Stomach smooth muscle (tissue), 2 donors: ENCODE measurements around the gene GEMIN2.
"Not testable (repeated sequence)": the region's sequence is repeated elsewhere in the genome, so short reads cannot be mapped to it uniquely, and the experiment has no call there.

Experiments used
- H3K27ac ChIP-seq: one replicate; pipeline ENCODE4 v1.7.0; 2013; ENCODE audit warnings: mild to moderate bottlenecking, low read length, inconsistent platforms
- H3K27me3 ChIP-seq, 2 donors: one replicate each; pipeline ENCODE4 v1.7.0; 2013; ENCODE audit warnings: low read length in 2 of 2; ENCODE audit not compliant: insufficient read depth in 2 of 2, control insufficient read depth in 1 of 2
- H3K36me3 ChIP-seq, 2 donors: one replicate each; pipeline ENCODE4 v1.7.0; 2013; ENCODE audit warnings: low read length in 2 of 2; ENCODE audit not compliant: control insufficient read depth in 2 of 2, insufficient read depth in 2 of 2
- H3K4me1 ChIP-seq: one replicate; pipeline ENCODE4 v1.7.0; 2013; ENCODE audit warnings: low read length; ENCODE audit not compliant: control insufficient read depth, insufficient read depth
- H3K4me3 ChIP-seq, 2 donors: one replicate each; pipeline ENCODE4 v1.7.0; 2013; ENCODE audit warnings: low read length in 2 of 2
- H3K9ac ChIP-seq, 2 donors: one replicate each; pipeline ENCODE4 v1.7.0; 2013; ENCODE audit warnings: low read length in 2 of 2, mild to moderate bottlenecking in 1 of 2
- H3K9me3 ChIP-seq, 2 donors: one replicate each; pipeline ENCODE4 v1.7.0; 2013; ENCODE audit warnings: low read length in 2 of 2; ENCODE audit not compliant: control insufficient read depth in 2 of 2
- donor health status: healthy.
- donor health status: Pancreatic carcinoma.

The GEMIN2 gene

GRCh38 chr14:39122330-39123138 is 8.4 kb downstream of the GEMIN2 start:
- H3K36me3 ChIP-seq = peaks cover 21 to 24% of the 10 kb centered on the region in 2 donors
- no peaks in the 10 kb centered on the region for H3K4me1 ChIP-seq
- no peak overlapping the region for H3K9ac ChIP-seq
- H3K4me3 ChIP-seq = no peak overlapping the region
- H3K27me3 ChIP-seq = no peaks in the 10 kb centered on the region
- H3K9me3 ChIP-seq = no peaks in the 10 kb centered on the region
- H3K27ac ChIP-seq = no peak overlapping the region

- not testable (repeated sequence) for H3K27ac ChIP-seq, H3K9ac ChIP-seq, H3K27me3 ChIP-seq, H3K4me3 ChIP-seq, H3K4me1 ChIP-seq, H3K9me3 ChIP-seq
- peaks cover 10 to 20% of the 10 kb centered on the region in 2 donors for H3K36me3 ChIP-seq
These were observed 23.7 kb downstream of the GEMIN2 start for GRCh38 chr14:39137835-39138234.

GRCh38 chr14:39138440-39138839 is 24.3 kb downstream of the GEMIN2 start:
- H3K9ac ChIP-seq = no peak overlapping the region
- H3K9me3 ChIP-seq = no peaks in the 10 kb centered on the region
- peaks cover 10 to 20% of the 10 kb centered on the region in 2 donors for H3K36me3 ChIP-seq
- H3K4me1 ChIP-seq = no peaks in the 10 kb centered on the region
- no peak overlapping the region for H3K27ac ChIP-seq
- H3K27me3 ChIP-seq = no peaks in the 10 kb centered on the region
- H3K4me3 ChIP-seq = no peak overlapping the region

GRCh38 chr14:39140170-39140569 is 26.0 kb downstream of the GEMIN2 start:
- H3K9ac ChIP-seq = no peak overlapping the region
- H3K27ac ChIP-seq = no peak overlapping the region
- no peaks in the 10 kb centered on the region for H3K27me3 ChIP-seq
- no peak overlapping the region for H3K4me3 ChIP-seq
- peaks cover 8 to 10% of the 10 kb centered on the region in 2 donors for H3K36me3 ChIP-seq
- no peaks in the 10 kb centered on the region for H3K9me3 ChIP-seq
- H3K4me1 ChIP-seq = no peaks in the 10 kb centered on the region

GRCh38 chr14:39141623-39142022 is 27.5 kb downstream of the GEMIN2 start:
- not testable (repeated sequence) for H3K27me3 ChIP-seq

GRCh38 chr14:39143226-39143625 is 29.1 kb downstream of the GEMIN2 start:
- H3K27me3 ChIP-seq, H3K9me3 ChIP-seq, H3K4me1 ChIP-seq, H3K9ac ChIP-seq, H3K4me3 ChIP-seq, H3K27ac ChIP-seq: not testable (repeated sequence)
- H3K36me3 ChIP-seq = peaks cover 5 to 10% of the 10 kb centered on the region in 2 donors

More at GRCh38 chr14:39141623-39142022, 27.5 kb downstream of the GEMIN2 start:
- not testable (repeated sequence) for H3K27ac ChIP-seq, H3K4me1 ChIP-seq, H3K36me3 ChIP-seq, H3K9me3 ChIP-seq, H3K4me3 ChIP-seq, H3K9ac ChIP-seq

GRCh38 chr14:39145266-39145966 is 31.3 kb downstream of the GEMIN2 start:
- no peaks in the 10 kb centered on the region for H3K4me1 ChIP-seq
- H3K36me3 ChIP-seq = peaks cover 0 to 21% of the 10 kb centered on the region in 2 donors
- H3K4me3 ChIP-seq = no peak overlapping the region
- no peak overlapping the region for H3K9ac ChIP-seq
- H3K27ac ChIP-seq = no peak overlapping the region
- H3K9me3 ChIP-seq = no peaks in the 10 kb centered on the region
- H3K27me3 ChIP-seq = no peaks in the 10 kb centered on the region

- Histone ChIP-seq H3K9me3 (no peaks in the 10 kb centered on the region), H3K27me3 (no peaks in the 10 kb centered on the region), H3K27ac (no peak overlapping the region), H3K36me3 (peaks cover 21 to 22% of the 10 kb centered on the region in 2 donors), H3K9ac (no peak overlapping the region), H3K4me3 (no peak overlapping the region), H3K4me1 (no peaks in the 10 kb centered on the region)
These were observed 40.6 kb downstream of the GEMIN2 start for GRCh38 chr14:39154594-39155189.

- H3K27ac ChIP-seq = no peak overlapping the region
- no peak overlapping the region for H3K4me3 ChIP-seq
- peaks cover 27 to 34% of the 10 kb centered on the region in 2 donors for H3K36me3 ChIP-seq
- no peaks in the 10 kb centered on the region for H3K9me3 ChIP-seq
- H3K9ac ChIP-seq = no peak overlapping the region
- no peaks in the 10 kb centered on the region for H3K4me1 ChIP-seq
- H3K27me3 ChIP-seq = no peaks in the 10 kb centered on the region
These were observed 43.4 kb downstream of the GEMIN2 start for GRCh38 chr14:39157491-39157890.

- Histone ChIP-seq H3K9ac (no peak overlapping the region), H3K4me1 (no peaks in the 10 kb centered on the region), H3K27ac (no peak overlapping the region), H3K27me3 (no peaks in the 10 kb centered on the region), H3K4me3 (no peak overlapping the region), H3K36me3 (peaks cover 26 to 37% of the 10 kb centered on the region in 2 donors), H3K9me3 (no peaks in the 10 kb centered on the region)
These were observed 44.2 kb downstream of the GEMIN2 start for GRCh38 chr14:39158222-39158858.
